ENCODE measurements around the gene CD99L2. TPM values are rescaled to one million over a fixed set of nuclear protein-coding genes. Genes with fewer than 3 reads are reported as not detected.

The CD99L2 gene
- total RNA-seq, 1 experiment from 2014 or later = 7.3 TPM

GRCh38 chrX:150833454-150834056, 64.9 kb downstream of the CD99L2 start:
- H2BK20ac ChIP-seq (ENCODE audit: low read depth, low read length, poor library complexity, severe bottlenecking) = no peak overlapping the region
- no peak overlapping the region for H2BK15ac ChIP-seq (ENCODE audit: low read depth, low read length)
- no peak overlapping the region for H3K27ac ChIP-seq (ENCODE audit: insufficient read length, low read depth, low read length)
- no peaks in the 10 kb centered on the region for H3K79me2 ChIP-seq (ENCODE audit: insufficient read depth, low read length)
- H4K20me1 ChIP-seq (ENCODE audit: control insufficient read depth, insufficient read depth, insufficient read length) = no peaks in the 10 kb centered on the region
- H3K9me3 ChIP-seq (ENCODE audit: control insufficient read depth, low read depth, low read length) = no peaks in the 10 kb centered on the region
- H2BK12ac ChIP-seq (ENCODE audit: insufficient read length, low read depth, low read length) = no peak overlapping the region
- no peak overlapping the region for H2AK5ac ChIP-seq (ENCODE audit: insufficient read length, low read length)
- no peak overlapping the region for H2BK5ac ChIP-seq (ENCODE audit: insufficient read length, low read length)
- no peak overlapping the region for H3K4ac ChIP-seq (ENCODE audit: low read depth, low read length)
- no peaks in the 10 kb centered on the region for H3K79me1 ChIP-seq (ENCODE audit: insufficient read depth, low read depth, low read length, poor library complexity, severe bottlenecking)
- H4K8ac ChIP-seq (replicated peaks; ENCODE audit: insufficient read length, low read depth, low read length) = no peak overlapping the region
- no peak overlapping the region for H3K14ac ChIP-seq (ENCODE audit: insufficient read depth, low read length)
- Mint-ChIP-seq H3K4me3 (no peak overlapping the region), H3K4me1 (no peaks in the 10 kb centered on the region), H3K27me3 (ENCODE audit: low read depth) (no peaks in the 10 kb centered on the region), H3K9me3 (peaks cover 48 to 52% of the 10 kb centered on the region in 2 experiments), H3K27ac (no peak overlapping the region), H3K36me3 (ENCODE audit: insufficient read depth in 1 of 3, low read depth in 3 of 3) (peaks cover 14 to 22% (median 14%) of the 10 kb centered on the region in 3 experiments)
- no peak overlapping the region for H3K4me2 ChIP-seq (ENCODE audit: insufficient read depth, insufficient read length, low read length)
- no peak overlapping the region for H3T11ph ChIP-seq (ENCODE audit: low read length)
- H2AFZ ChIP-seq (ENCODE audit: low read length) = no peak overlapping the region
- no peak overlapping the region for H2BK120ac ChIP-seq (ENCODE audit: low read depth, low read length, poor library complexity, severe bottlenecking)
- no peaks in the 10 kb centered on the region for H3K27me3 ChIP-seq (ENCODE audit: insufficient read depth, low read length)
- no peak for DNase-seq
- H4K91ac ChIP-seq (ENCODE audit: insufficient read length, low read depth, low read length) = no peak overlapping the region
- no peak overlapping the region for H3K18ac ChIP-seq (ENCODE audit: insufficient read length, low read depth, low read length)
- no peak overlapping the region for H3K9ac ChIP-seq (ENCODE audit: extremely low read depth, insufficient read length, low read length)
- WGBS (ENCODE audit: extremely low coverage, insufficient read length, low lambda C conversion rate) = no CpG with 5 or more reads among the region's 1 CpG
- no peak overlapping the region for H4K5ac ChIP-seq (ENCODE audit: insufficient read length, low read depth, low read length)
- H3K56ac ChIP-seq (ENCODE audit: insufficient read length, low read depth, low read length) = no peak overlapping the region
- TF ChIP-seq, protein P1, sequence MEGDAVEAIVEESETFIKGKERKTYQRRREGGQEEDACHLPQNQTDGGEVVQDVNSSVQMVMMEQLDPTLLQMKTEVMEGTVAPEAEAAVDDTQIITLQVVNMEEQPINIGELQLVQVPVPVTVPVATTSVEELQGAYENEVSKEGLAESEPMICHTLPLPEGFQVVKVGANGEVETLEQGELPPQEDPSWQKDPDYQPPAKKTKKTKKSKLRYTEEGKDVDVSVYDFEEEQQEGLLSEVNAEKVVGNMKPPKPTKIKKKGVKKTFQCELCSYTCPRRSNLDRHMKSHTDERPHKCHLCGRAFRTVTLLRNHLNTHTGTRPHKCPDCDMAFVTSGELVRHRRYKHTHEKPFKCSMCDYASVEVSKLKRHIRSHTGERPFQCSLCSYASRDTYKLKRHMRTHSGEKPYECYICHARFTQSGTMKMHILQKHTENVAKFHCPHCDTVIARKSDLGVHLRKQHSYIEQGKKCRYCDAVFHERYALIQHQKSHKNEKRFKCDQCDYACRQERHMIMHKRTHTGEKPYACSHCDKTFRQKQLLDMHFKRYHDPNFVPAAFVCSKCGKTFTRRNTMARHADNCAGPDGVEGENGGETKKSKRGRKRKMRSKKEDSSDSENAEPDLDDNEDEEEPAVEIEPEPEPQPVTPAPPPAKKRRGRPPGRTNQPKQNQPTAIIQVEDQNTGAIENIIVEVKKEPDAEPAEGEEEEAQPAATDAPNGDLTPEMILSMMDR (conservative IDR thresholded peaks at IDR 0.05) = no peak
- no peaks in the 10 kb centered on the region for H3K4me1 ChIP-seq (ENCODE audit: insufficient read depth, low read length)
- H3K23ac ChIP-seq (ENCODE audit: insufficient read length, low read depth, low read length) = no peak overlapping the region
- no peaks in the 10 kb centered on the region for H3K23me2 ChIP-seq (ENCODE audit: insufficient read length, low read depth, low read length, poor library complexity, severe bottlenecking)
